ENCODE data around the gene ARRDC3.
A peak's percentile ranks its signal among the peaks of the same experiment; 100 is the strongest.
"Not testable (repeated sequence)": the region's sequence is repeated elsewhere in the genome, so short reads cannot be mapped to it uniquely, and the experiment has no call there.

ARRDC3 gene, protein sequence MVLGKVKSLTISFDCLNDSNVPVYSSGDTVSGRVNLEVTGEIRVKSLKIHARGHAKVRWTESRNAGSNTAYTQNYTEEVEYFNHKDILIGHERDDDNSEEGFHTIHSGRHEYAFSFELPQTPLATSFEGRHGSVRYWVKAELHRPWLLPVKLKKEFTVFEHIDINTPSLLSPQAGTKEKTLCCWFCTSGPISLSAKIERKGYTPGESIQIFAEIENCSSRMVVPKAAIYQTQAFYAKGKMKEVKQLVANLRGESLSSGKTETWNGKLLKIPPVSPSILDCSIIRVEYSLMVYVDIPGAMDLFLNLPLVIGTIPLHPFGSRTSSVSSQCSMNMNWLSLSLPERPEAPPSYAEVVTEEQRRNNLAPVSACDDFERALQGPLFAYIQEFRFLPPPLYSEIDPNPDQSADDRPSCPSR

DNA sequence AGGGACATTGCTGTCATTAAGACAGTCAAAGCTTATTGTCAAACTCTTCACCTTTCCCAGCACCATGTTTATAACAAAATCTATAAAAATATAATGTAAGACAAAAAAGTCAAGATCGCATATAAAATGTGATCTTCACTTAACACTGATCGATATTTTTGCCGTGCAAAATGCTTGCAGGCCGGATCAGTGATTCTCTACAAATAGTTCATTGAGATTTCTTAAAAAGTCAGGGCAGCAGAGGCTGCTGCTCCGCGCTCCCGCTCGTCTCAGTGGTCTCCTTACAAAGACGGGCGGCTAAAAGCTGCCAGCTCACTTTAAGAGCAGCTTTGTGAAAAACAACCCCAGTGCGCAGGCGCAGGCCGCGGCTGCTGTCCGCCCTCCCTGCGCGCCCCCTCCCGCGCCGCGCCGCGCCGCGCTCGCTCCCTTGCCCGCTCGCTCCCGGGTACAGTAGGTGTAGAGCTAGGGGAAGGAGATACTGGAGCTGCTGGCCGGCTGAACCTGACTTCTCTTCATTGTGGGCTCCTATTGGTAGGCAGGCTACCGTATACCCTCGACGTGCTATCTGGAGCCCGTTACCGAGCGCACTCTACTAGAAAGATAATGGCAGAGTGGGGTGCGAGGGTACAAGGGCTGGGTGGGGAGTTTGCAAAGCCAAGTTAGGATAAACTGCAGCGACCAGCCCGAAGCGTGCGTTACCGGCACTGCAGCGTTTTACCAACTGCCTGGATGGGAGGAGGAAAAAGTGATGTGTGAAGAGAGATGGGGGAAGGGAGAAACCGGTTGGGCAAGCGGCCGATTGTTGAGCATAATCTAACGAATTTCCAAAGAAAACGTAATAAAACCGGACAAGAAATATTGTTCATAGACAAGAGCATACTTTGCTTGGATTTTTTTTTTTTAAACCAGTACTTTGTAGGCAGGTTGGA, at the start of gene ARRDC3:
Gene ARRDC3, minus strand, starts transcription at position 291 of the 929 bp plus-strand sequence. Its CDS starts 225 bp downstream, at position 66.
- DNase-seq (ENCODE audit: low spot score) = peak; percentile 89

DNA sequence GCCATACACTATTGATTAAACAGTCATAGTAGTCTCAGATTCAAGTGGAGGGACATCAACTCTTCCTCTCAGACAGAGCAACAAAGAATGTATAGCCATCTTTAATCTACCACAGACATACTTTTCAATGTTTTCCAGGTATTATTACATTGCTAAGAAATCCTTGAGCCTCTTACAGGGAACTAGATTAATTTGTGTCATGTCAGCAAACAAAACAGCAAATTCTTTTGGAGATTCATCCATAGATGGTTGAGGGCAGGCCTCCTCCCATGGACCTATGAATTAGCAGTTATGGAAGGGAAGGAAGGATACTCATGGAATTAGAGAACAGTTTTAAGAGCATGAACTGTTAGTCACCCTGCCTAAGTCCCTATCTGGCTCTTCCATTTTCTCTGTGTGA, 47.8 kb upstream of the ARRDC3 start:
- no peak for DNase-seq (ENCODE audit: low spot score)

DNA sequence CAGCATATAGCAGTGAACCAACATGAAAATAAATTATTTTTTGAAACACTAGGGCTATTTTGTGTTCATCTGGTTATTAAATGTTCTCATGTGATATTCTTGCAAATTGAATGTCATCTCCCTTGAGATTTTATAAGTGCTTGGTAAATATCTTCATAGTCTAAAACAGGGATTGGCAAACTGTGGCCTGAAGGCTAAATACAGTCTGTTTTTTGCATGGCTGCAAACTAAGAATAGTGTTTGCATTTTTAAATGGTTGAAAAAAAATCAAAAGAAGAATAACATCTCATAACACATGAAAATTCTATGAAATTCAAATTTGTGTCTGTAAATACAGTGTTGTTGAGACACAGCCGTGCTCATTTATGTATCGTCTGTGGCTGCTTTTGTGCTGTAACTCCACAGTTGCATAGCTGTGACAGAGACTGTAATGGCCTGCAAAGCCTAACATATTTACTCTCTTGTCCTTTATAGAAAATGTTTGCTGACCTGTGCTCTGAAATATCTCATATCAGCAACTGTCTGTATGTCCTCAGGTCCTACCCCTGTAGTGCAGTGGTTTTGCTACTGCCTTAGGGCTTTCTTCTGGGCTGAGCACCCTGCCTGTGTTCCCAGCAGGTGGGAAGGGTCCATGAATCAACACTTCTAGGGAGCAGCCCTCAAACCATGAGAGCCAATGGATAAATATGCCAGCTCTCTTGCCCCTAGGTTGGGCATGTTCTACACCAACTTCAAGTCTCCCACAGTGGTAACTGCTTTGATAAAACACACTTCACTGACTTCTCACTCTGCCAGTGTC, 41.7 kb upstream of the ARRDC3 start:
- DNase-seq (ENCODE audit: low spot score) = no peak

DNA sequence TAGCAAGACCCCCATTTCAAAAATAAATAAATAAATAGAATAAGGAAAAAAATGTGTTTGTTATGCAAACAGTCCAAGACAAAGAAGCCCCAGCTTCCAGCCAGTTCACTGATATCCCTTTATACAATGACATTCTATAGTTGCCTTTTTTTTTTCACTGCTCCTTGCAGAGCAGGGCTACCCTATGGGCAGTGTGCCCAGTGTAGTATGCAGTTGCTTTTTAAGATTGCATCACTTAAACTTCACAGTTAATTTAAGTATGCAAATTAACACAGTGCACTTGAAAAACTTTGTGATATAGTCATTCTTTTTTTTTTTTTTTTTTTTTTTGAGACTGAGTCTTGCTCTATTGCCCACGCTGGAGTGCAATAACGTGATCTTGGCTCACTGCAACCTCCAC, 40.8 kb upstream of the ARRDC3 start:
- no peak for DNase-seq (ENCODE audit: low spot score)

DNA sequence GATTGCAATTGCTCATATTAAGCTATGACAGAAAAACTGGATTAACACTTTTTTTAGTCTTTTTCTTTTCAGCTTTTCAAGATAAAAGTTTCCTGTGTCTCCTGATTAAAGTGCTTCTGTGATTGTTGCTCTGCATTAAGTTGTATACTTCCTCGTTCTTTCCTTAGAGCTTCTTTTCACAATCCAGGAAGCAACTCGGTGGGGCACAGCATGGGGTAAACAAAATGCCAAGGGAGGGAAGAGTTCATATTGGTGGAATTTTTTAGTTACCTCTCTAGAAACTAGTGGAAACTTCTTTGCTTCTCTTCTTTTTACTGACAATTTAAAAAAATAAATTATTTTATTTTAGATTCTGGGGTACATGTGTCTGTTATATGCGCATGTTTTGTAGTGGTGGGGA, 37.8 kb upstream of the ARRDC3 start:
- DNase-seq (ENCODE audit: low spot score) = no peak

DNA sequence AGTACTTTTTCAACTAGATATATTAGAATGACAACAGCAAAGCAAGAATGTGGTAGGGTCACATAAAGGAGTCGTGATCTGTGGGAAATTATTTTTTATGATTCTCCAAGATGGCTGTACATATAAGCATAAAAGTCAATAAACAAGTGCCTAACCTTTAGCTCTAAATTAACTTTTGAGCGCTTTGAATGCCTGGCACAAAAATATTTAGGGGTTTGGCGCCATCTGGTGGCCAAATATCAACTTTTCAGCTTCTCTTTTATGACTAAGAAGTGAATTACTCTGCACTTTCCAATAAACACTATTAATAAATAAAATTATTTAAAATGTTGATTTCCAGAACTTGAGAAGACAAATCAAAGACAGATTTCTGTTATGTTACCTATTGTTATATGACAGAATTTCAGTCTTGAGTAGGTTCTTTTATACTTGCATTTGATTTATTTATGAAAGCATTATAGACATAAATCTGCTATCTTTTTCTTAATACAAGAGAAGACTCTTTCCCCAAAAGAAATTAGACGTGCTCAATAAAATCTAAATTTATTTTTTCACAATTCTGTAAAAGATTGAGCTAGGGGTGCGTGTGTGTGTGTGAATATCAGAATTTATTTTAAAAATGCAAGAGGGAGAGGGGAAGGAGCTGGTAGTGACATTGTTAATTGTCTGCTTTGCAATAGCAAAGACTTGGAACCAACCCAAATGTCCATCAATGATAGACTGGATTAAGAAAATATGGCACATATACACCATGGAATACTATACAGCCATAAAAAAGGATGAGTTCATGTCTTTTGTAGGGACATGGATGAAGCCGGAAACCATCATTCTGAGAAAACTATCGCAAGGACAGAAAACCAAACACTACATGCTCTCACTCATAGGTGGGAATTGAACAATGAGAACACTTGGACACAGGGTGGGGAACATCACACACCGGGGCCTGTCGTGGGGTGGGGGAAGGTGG, 36.7 kb upstream of the ARRDC3 start:
- DNase-seq (ENCODE audit: low spot score) = no peak

DNA sequence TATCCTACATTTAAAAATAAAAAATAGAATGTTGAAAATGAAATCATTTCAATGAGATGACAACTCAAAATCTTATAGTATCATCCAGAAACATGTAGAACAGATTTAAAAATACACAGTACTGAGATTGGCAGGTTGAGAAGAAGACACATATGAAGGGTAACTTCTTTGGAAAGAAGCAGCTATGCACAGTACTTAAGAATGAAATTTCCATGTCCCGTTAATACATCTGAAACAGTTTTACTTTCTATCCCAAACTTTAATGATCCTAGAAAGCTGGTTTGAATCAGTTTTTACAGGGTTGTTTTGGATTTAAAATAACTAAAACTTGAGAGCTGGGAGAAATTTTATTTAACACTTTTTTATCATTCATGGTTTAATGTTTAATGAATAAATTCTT, 36.0 kb upstream of the ARRDC3 start:
- DNase-seq (ENCODE audit: low spot score) = no peak

DNA sequence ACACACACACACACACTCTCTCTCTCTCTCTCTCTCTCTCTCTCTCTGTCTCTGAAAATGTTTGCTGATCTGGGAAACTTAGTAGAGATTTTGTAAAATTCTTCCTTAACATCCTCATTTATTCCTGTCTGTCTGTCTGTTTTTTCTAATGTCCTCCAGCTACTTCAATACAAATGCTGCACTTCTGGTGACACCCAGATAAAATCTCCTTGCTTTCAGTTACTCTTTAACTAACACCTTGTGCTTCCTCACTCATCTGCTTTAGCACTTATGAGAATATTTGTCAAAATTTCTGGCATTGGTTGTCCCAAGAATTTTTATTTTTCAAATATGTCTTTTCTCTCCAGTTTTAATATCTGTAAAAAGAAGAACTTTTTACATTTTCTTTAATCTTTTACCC, 35.0 kb upstream of the ARRDC3 start:
- DNase-seq (ENCODE audit: low spot score) = no peak

DNA sequence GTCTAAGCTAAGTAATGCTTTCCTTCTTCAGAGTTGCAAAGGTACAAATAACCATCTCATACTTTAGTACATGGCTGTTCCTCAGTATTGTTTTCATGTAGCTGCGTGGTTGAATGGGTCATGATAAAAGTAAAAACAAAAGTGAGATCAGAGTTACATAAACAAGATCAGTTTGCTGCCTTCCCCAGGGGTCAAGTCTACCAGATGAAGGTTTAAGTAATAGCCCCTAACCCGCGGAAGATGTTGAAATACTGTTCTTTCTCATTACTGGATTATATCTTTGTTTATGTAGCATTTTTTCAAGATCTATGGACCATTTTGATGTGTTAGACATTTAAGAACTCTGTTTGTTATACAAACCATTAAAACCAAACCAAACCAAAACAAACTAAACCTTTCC, 34.1 kb upstream of the ARRDC3 start:
- no peak for DNase-seq (ENCODE audit: low spot score)

DNA sequence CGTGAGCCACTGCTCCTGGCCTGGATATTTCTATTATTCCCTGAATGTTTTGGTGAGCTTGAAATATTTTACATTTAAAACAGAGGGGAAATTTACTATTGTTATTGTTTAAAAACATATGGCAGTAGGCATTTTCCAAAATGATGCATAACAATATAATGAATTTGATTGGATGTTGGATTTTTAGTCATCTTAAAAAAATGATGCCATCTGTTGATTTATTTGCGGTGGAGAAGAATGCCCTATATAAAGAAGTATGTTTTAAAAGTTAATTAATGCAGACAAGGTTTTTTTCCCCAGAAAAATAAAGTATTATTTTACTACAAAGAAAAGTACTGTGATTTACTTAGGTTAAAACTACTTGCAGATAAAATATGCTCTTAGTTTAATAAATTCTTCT, 33.4 kb upstream of the ARRDC3 start:
- no peak for DNase-seq (ENCODE audit: low spot score)

DNA sequence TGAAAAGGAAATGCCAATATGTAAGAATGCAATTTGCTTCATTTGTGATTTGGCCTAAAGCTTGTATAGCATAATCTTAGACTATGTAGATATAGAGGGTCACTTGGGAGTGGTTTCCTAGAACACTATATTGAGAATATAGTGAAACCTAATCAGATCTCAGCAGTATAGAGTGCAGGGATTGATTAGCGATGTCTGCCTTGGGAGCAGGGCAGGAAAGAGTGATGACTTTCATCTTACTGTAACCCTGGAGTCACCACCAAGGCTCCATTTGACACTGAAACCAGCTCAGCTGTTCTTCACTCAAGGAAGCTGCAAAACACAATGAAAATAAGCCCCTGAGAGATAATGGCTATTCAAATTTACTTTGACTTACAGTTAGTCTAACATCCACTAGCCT, 26.2 kb upstream of the ARRDC3 start:
- no peak for DNase-seq (ENCODE audit: low spot score)

DNA sequence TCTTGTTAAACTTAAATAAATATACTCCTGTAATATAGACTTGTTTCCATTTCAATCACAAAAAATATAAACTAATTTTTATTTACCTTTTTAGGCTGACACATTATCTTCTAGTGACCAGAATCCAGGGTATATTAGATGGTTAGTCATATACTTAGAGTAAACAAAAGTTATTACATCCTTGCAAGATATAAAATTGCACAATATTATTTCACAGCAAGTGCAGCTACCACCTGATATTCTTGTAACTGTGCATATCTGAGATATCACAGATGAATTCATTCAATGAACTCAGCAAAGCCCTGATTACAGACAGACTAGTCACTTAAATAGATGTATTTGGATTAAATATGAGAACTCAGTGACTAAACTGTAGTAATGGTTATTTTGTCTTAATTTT, 25.6 kb upstream of the ARRDC3 start:
- DNase-seq (ENCODE audit: low spot score) = no peak

DNA sequence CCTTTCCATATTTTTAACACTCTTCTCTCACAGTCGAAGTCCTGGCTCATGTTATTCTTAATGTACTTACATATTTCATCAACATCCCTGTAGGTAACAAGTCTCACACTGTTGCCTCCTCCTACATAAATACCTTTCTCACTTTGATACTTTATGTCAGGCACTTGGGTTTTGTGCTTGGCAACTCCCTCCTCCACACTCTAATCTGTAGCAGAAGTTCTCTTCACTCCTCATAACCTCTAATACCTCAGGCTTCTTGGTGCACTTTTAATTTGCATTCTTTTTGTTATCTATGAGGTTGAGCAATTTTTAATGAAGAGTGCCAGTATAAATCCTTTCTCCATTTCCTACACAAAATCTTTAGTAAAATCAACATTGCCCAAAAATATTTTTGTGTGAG, 24.1 kb upstream of the ARRDC3 start:
- no peak for DNase-seq (ENCODE audit: low spot score)

DNA sequence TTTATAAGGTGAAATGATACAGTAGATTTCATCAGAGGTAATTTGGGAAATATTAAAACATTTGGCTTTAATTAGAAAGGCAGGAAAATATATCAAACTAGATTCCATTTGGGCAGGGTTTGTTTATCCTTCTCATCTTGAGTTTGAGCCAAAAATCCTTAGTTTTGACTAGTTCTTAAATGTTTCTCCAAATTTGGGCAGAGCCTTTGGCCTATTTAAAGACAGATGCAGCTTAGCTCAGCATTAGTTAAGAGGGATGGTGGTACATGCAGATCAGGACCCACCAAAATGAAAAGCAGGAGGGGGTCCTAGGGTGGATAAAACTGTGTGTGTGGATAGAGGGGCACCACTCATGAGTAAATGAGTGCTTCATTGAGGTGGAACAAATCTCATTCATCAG, 20.3 kb upstream of the ARRDC3 start:
- no peak for DNase-seq (ENCODE audit: low spot score)

DNA sequence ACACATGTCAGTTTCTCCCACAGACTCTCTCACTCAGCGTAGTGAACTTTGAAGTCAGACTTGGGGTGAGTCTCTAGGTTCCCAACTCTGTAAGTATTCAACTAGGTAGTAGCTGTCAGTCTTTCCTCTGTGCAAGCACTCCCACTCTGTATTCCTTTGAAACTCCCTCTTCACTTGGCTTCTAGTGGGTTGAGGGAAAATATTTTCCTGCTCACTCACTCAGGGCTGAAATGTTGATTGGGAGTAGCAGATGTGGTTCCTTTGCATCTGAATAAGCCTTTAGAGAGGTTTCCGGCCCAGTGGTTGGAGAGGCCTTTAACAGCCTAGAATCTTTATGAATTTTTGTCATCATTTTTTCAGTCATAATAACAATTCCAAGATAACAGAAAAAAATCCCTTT, 18.1 kb upstream of the ARRDC3 start:
- DNase-seq (ENCODE audit: low spot score) = no peak

DNA sequence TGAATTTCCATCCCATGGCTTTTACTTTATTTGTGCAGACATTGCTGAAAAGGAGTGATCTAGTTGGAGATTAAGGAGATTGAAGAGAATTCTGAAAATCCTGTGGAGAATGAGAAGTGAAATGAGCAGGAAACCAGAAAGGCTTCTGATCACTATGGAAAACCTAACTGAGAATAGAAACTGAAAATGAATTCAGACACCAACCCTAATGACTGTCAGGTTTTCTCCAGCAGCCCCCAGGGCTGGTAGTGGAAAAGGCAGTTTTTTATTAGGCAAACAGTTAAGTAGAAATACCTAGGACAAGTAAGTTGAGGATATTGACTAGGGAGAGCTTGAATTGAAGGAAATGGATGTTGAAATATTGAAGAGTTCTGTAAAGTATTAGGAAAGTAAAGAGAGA, 14.7 kb upstream of the ARRDC3 start:
- DNase-seq (ENCODE audit: low spot score) = no peak

DNA sequence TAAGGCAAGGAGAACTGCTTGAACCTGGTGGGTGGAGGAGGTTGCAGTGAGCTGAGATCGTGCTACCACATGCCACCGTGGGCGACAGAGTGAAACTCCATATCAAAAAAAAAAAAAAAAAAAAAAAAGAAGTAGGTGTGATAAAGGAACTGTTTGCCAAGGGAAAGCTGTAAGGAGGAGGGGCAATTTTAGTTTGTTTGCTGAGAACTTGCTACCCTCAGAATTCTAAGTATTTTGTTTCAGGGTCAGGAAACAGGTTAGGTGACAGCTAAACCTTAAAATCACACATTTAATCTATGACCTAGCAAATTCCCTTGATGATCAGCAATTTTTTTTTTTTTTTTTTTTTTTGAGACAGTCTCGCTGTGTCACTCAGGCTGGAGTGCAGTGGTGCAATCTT, 7.2 kb upstream of the ARRDC3 start:
- DNase-seq (ENCODE audit: low spot score) = no peak

DNA sequence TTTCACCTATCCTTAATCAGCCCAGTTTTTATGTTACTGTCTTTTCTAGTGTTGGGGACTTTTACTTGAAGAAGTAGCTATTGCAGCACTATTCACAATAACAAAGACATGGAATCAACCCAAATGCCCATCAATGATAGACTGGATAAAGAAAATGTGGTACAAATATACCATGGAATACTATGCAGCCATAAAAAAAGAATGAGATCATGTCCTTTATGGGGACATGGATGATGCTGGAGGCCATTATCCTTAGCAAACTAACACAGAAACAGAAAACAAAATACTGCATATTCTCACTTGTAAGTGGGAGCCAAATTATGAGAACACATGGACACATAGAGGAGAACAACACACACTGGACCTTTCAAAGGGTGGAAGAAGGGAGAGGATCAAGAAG, 6.4 kb upstream of the ARRDC3 start:
- not testable (repeated sequence) for DNase-seq (ENCODE audit: low spot score)

DNA sequence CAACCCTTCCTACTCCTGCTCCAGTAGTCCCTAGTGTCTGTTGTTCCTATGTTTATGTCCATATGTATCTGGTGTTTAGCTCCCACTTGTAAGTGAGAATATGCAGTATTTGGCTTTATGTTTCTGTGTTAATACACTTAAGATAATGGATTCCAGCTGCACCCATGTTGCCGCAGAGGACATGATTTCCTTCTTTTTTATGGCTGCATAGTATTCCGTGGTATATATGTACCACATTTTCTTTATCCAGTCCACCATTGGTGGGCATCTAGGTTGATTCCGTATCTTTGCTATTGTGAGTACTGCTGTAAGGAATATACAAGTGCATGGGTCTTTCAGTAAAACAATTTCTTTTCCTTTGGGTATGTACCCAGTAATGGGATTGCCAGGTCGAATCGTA, 5.2 kb upstream of the ARRDC3 start:
- DNase-seq (ENCODE audit: low spot score) = no peak

DNA sequence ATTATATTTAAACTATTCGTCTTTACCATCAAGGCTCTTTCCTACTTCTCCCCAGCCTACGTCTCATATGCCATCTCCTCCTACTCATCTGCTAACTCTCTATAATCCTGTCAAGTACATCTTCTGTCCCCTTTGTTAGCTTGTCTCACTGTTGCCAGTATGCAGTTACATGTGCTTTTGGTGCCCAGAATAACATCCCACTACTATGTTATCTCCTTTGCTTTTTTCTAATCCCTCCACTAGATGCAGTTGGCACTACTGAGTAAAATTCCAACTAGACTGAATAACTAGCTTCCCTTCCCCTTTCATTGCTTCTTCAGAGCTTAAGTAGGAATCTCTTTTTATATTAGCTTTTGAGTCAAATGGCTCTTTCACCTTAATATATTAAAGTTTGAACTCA, 3.0 kb upstream of the ARRDC3 start:
- DNase-seq (ENCODE audit: low spot score) = no peak

DNA sequence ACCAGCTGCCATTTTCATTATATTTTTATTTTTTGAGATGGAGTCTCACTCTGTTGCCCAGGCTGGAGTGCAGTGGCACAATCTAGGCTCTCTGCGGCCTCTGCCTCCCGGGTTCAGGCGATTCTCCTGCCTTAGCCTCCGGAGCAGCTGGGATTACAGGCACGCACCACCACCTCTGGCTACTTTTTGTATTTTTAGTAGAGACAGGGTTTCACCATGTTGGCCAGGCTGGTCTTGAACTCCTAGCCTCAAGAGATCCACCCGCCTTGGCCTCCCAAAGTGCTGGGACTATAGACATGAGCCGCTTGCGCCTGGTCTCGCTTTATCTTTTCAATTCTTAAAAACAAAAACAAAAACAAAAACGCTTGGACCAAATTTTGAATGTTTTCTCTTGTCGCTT, 2.5 kb upstream of the ARRDC3 start:
- not testable (repeated sequence) for DNase-seq (ENCODE audit: low spot score)
